Psoas muscle (tissue), 8 donors: ENCODE data around the gene GRIN2A. TPM values are rescaled to one million over a fixed set of nuclear protein-coding genes. Genes with fewer than 3 reads are reported as not detected.

ENCODE experiments used
- ATAC-seq, 4 donors: fragments of 200-7000 bp; cut with Tn5 transposase; one replicate each; pipeline ENCODE4 v1.9.1; 2020; ENCODE audit warnings: moderate library complexity in 3 of 4, mild to moderate bottlenecking in 2 of 4
- DNase-seq, 2 donors: peaks; one replicate each; pipeline ENCODE4 v3.0.0-alpha.2; 2020
- H3K27ac ChIP-seq: fragments of 200-600 bp; one replicate; pipeline ENCODE4 v1.8.0; 2022
- H3K27me3 ChIP-seq, 3 donors: fragments of 200-600 bp in 1 of 3; one replicate each; pipeline versions ENCODE4 v1.6.1 to v1.8.0; 2013 to 2022; ENCODE audit warnings: low read length in 2 of 3, mild to moderate bottlenecking in 2 of 3, moderate library complexity in 1 of 3; ENCODE audit not compliant: insufficient read depth in 3 of 3
- H3K36me3 ChIP-seq, 2 donors: fragments of 200-600 bp in 1 of 2; one replicate each; pipeline versions ENCODE4 v1.6.1 to v1.8.0; 2013 to 2022; ENCODE audit warnings: low read depth in 1 of 2, mild to moderate bottlenecking in 1 of 2, moderate library complexity in 1 of 2; ENCODE audit not compliant: insufficient read depth in 1 of 2
- H3K4me1 ChIP-seq: fragments of 200-600 bp; one replicate; pipeline ENCODE4 v1.8.0; 2022
- H3K4me3 ChIP-seq: fragments of 200-600 bp; one replicate; pipeline ENCODE4 v1.8.0; 2022; ENCODE audit warnings: mild to moderate bottlenecking
- H3K9me3 ChIP-seq: fragments of 200-600 bp; one replicate; pipeline ENCODE4 v1.8.0; 2022
- WGBS, 3 donors: extraction: QIAGEN DNeasy Blood & Tissue Kit; methylation state at CpG; one replicate each; pipeline versions ENCODE4 v1.1.6 to v1.1.7; 2013; 5-methylcytosine and 5-hydroxymethylcytosine counted together
- intact Hi-C, 2 donors: fragments of 100-400 bp; cut with DNase I; formaldehyde crosslinking; loops; one replicate each; pipeline versions ENCODE4 v1.11.0 to v1.14.2; 2022
- polyA plus RNA-seq, 3 donors: library from polyadenylated mRNA; stranded (reverse); fragments of 200-250 nt; gene quantifications; one replicate each; pipeline ENCODE4 v1.2.3, GENCODE V29; 2013
- total RNA-seq, 4 donors: library from RNA; stranded (reverse); fragmentation: NEBNext Ultra II Directional in 2 of 4; extraction: Animal tissue kit (Norgen Biotek cat#: 25700) in 2 of 4; gene quantifications; one replicate each; pipeline versions ENCODE4 v1.2.1 to v1.2.4, GENCODE V29; 2021 to 2023
- TF ChIP-seq, protein P1 (sequence below): fragments of 200-600 bp; IDR thresholded peaks from one replicate; pipeline ENCODE4 v1.8.0; 2022; ENCODE audit warnings: antibody characterized with exemption
- donor health status: healthy with polysubstance abuse.
- donor health status: DM: no; HTN: no; CAD: no; lungs with moderate emphysema.
- donor health status: Bipolar disorder and iron deficiency.
- donor health status: healthy.
- donor health status: DM: yes; HTN: yes; CAD: no.
- donor health status: DM: no; HTN: no; CAD: no.
- donor health status: DM: no; HTN: no; CAD: no.
- donor health status: DM: yes; HTN: yes; CAD: no.

The GRIN2A gene
- total and polyA plus RNA-seq, 7 donors, result 0.01 to 0.62 (median 0.17) TPM; not detected in 2

DNA sequence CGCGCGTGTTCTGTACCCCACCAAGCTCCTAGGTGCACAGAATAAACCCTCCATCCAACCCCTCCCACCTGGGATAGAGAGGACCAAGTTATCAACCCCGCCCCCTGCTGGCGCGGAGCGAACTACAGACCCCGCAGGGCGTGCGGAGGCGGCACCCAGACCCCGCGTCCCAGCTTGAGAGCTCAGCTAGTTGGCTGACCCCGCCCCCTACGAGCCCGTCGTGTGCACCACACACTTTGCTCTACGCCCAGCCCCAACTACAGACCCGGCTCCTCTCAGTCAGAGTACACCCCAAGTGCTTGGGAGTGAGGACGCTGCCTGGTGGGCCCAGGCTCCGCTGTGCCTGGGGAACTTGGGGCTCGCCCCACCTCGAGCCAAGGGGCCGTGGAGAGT, 1.5 kb downstream of the GRIN2A start:
- H3K27ac ChIP-seq, result no peak overlapping the region
- TF ChIP-seq, protein P1, sequence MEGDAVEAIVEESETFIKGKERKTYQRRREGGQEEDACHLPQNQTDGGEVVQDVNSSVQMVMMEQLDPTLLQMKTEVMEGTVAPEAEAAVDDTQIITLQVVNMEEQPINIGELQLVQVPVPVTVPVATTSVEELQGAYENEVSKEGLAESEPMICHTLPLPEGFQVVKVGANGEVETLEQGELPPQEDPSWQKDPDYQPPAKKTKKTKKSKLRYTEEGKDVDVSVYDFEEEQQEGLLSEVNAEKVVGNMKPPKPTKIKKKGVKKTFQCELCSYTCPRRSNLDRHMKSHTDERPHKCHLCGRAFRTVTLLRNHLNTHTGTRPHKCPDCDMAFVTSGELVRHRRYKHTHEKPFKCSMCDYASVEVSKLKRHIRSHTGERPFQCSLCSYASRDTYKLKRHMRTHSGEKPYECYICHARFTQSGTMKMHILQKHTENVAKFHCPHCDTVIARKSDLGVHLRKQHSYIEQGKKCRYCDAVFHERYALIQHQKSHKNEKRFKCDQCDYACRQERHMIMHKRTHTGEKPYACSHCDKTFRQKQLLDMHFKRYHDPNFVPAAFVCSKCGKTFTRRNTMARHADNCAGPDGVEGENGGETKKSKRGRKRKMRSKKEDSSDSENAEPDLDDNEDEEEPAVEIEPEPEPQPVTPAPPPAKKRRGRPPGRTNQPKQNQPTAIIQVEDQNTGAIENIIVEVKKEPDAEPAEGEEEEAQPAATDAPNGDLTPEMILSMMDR, result no peak
- intact Hi-C loops, result loop anchor here (5.0 to 10.0 kb wide), 5 partner anchors 533 to 1616 kb away; no protein-coding TSS in a partner anchor
- H3K36me3 ChIP-seq, result no peaks in the 10 kb centered on the region
- no peak overlapping the region for H3K4me3 ChIP-seq
- WGBS, 3 donors, result 2% methylated on average over 23 to 24 of the region's 24 CpGs
- peaks cover 8% of the 10 kb centered on the region for H3K4me1 ChIP-seq
- H3K9me3 ChIP-seq, result no peaks in the 10 kb centered on the region
- DNase-seq (peak in 1 of 2 donors; percentile 20), ATAC-seq (no peak)
- peaks cover 0 to 66% (median 24%) of the 10 kb centered on the region in 3 donors for H3K27me3 ChIP-seq

DNA sequence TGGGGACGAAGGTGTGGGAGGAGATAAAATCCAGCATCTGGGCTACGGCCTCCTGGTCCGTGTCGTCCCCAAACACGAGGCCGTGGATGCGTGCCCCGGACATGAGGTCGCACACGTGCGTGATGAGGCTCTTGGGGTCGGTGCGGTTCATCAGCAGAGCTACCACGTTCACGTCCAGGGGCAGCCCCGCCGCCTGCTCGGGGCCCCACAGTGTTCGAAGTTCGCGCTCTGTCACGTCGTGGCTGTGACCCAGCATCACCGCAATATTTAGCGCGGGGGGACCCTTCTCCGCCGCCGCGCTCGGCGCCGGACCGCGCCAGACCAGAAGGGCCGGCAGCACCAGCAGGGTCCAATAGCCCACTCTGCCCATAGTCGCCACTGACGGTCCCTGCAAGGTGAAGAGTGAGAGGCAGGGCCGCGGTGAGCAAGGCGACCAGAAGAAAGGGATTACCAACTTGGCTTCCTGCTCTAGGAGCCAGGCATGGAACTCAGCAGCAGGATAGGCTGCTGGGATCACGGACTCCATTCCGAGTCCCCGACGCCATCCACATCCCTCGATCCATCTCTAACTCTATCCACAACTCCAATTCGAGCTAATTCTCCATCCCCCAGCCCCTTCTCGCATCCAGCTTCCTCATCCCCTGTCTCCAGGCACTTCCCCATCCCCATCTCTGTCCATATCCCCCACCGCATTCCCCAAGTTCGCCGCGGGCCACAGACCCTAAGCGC, 2.0 kb downstream of the GRIN2A start:
- Histone ChIP-seq H3K4me3 (no peak overlapping the region), H3K27me3 (peaks cover 0 to 61% (median 24%) of the 10 kb centered on the region in 3 donors), H3K4me1 (peaks cover 8% of the 10 kb centered on the region), H3K27ac (no peak overlapping the region), H3K36me3 (no peaks in the 10 kb centered on the region), H3K9me3 (no peaks in the 10 kb centered on the region)
- no peak for ATAC-seq
- TF ChIP-seq, protein P1, result no peak
- intact Hi-C loops, result loop anchor here (5.0 to 10.0 kb wide), 5 partner anchors 533 to 1615 kb away; no protein-coding TSS in a partner anchor
- WGBS, 3 donors, result 37 to 41% (median 39%) methylated on average over 53 of the region's 53 CpGs
- no peak for DNase-seq

DNA sequence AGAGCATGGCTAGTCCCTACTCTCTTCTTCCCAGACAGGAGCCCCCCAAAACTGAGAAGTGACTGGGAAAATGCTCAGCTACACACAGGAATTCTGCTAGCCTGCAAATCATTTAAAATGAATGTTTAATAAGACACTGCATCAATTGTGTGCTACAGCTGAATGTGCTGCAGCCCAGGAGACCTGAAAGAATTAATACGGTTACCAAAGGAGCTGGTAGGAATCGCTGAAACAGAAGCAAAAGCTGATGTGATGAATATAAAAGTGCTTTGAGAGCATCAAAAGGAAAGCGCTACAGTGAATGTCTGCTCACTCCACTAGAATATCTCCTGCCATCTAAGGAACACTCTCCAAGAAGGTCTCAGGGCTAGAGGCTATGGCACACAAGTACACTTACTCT, 3.7 kb downstream of the GRIN2A start:
- Histone ChIP-seq H3K27ac (no peak overlapping the region), H3K4me1 (peaks cover 8% of the 10 kb centered on the region), H3K4me3 (no peak overlapping the region), H3K9me3 (no peaks in the 10 kb centered on the region), H3K36me3 (no peaks in the 10 kb centered on the region), H3K27me3 (peaks cover 0 to 46% (median 25%) of the 10 kb centered on the region in 3 donors)
- WGBS, 3 donors, result 66 to 84% (median 83%) methylated on average over 3 of the region's 3 CpGs
- TF ChIP-seq, protein P1, result no peak
- ATAC-seq, result no peak
- DNase-seq, result no peak
- intact Hi-C loops, result no loop called here

DNA sequence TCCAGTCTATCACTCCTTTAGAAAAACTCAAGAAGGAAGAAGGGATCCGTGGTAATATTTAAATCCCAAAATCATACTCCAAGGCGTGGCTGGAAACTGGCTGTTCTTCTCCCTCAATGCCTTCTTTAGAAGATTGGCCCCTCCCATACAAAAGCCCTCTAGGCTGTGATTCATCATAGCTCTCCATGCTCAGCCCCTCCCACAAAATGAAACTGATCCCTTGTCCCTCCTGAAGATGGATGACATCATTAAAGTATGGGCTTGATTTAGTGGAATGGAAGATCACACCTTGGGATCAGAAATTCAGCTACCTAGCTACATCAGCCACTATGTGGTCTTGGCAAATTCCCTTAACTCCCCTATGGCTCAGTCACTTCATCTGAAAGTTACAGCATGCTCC, 4.1 kb downstream of the GRIN2A start:
- TF ChIP-seq, protein P1, result no peak
- Histone ChIP-seq H3K27me3 (peaks cover 0 to 41% (median 23%) of the 10 kb centered on the region in 3 donors), H3K9me3 (no peaks in the 10 kb centered on the region), H3K36me3 (no peaks in the 10 kb centered on the region), H3K27ac (no peak overlapping the region), H3K4me3 (no peak overlapping the region), H3K4me1 (peaks cover 8% of the 10 kb centered on the region)
- intact Hi-C loops, result no loop called here
- DNase-seq (no peak), ATAC-seq (no peak)
- 75 to 85% (median 81%) methylated on average over 2 of the region's 2 CpGs for WGBS, 3 donors
